ENCODE measurements around the gene NFATC2.

DNA sequence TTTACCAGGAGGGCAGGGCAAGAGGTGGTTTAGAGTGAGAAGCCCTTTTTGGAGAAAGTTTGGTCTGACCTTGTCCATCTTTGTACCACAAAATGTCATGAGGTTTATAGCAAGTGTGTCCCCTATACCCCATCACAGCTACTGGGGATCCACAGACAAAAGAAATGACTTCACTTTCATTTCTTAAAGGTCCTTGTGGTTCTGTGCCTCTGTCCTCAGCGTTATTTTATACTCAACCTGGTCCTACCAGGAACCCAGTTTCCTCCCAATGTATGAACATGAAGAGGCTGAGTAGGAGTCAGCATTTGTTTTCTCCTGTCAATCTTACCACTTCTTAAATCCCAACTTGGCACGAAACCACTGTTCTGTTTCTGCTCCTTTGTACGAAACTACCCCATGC is 157.6 kb downstream of the NFATC2 start:
- TF ChIP-seq, protein P1, sequence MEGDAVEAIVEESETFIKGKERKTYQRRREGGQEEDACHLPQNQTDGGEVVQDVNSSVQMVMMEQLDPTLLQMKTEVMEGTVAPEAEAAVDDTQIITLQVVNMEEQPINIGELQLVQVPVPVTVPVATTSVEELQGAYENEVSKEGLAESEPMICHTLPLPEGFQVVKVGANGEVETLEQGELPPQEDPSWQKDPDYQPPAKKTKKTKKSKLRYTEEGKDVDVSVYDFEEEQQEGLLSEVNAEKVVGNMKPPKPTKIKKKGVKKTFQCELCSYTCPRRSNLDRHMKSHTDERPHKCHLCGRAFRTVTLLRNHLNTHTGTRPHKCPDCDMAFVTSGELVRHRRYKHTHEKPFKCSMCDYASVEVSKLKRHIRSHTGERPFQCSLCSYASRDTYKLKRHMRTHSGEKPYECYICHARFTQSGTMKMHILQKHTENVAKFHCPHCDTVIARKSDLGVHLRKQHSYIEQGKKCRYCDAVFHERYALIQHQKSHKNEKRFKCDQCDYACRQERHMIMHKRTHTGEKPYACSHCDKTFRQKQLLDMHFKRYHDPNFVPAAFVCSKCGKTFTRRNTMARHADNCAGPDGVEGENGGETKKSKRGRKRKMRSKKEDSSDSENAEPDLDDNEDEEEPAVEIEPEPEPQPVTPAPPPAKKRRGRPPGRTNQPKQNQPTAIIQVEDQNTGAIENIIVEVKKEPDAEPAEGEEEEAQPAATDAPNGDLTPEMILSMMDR (IDR thresholded peaks at IDR 0.05; ENCODE audit: control extremely low read depth in 1 of 3, insufficient read depth in 1 of 3, low read depth in 1 of 3, low read length in 3 of 3) = no peak
- no peak for TF ChIP-seq SRF (IDR thresholded peaks at IDR 0.05; ENCODE audit: low read depth, low read length)
- TF ChIP-seq POU5F1 (IDR thresholded peaks at IDR 0.05; ENCODE audit: low read depth, low read length) = no peak
- TF ChIP-seq CHD2 (IDR thresholded peaks at IDR 0.05; ENCODE audit: low read length) = no peak
- TF ChIP-seq EZH2 (IDR thresholded peaks at IDR 0.05; ENCODE audit: low read depth, low read length, severe bottlenecking) = no peak
- no peak for TF ChIP-seq JUND (IDR thresholded peaks at IDR 0.05; ENCODE audit: low read length)
- TF ChIP-seq BRCA1 (IDR thresholded peaks at IDR 0.05; ENCODE audit: low read depth, low read length) = no peak
